Neural progenitor cell (in vitro differentiated cells): ENCODE data around the gene GLB1L2. TPM values are rescaled to one million over a fixed set of nuclear protein-coding genes. Genes with fewer than 3 reads are reported as not detected.

Source experiments
- DNase-seq: peaks from one replicate; pipeline ENCODE4 v3.0.0-alpha.2; 2016; ENCODE audit warnings: low spot score
- H2AFZ ChIP-seq: fragments of 200-600 bp; sonication (generic); replicated peaks from 2 replicates; pipeline ENCODE4 v1.6.1; 2016; ENCODE audit warnings: antibody characterized with exemption
- H3F3A ChIP-seq: fragments of 200-600 bp; sonication (generic); 2 replicates; pipeline ENCODE4 v1.6.1; 2016; ENCODE audit warnings: antibody characterized with exemption, low read depth
- H3K27ac ChIP-seq: fragments of 200-600 bp; sonication (generic); 2 replicates; pipeline ENCODE4 v1.5.1; 2016; ENCODE audit warnings: mild to moderate bottlenecking
- H3K27me3 ChIP-seq: fragments of 200-600 bp; sonication (generic); 2 replicates; pipeline ENCODE4 v1.6.1; 2016; ENCODE audit warnings: mild to moderate bottlenecking, moderate library complexity
- H3K36me3 ChIP-seq: fragments of 200-600 bp; sonication (generic); 2 replicates; pipeline ENCODE4 v1.5.1; 2016
- H3K4me1 ChIP-seq: fragments of 200-600 bp; sonication (generic); 2 replicates; pipeline ENCODE4 v1.6.1; 2016; ENCODE audit warnings: mixed run types
- H3K4me2 ChIP-seq: fragments of 200-600 bp; sonication (generic); 2 replicates; pipeline ENCODE4 v1.6.1; 2016
- H3K4me3 ChIP-seq: fragments of 200-600 bp; sonication (generic); 2 replicates; pipeline ENCODE4 v1.5.1; 2016
- H3K79me2 ChIP-seq: fragments of 200-600 bp; sonication (generic); 2 replicates; pipeline ENCODE4 v1.6.1; 2016; ENCODE audit warnings: low read depth
- H3K9ac ChIP-seq: fragments of 200-600 bp; sonication (generic); 2 replicates; pipeline ENCODE4 v1.6.1; 2016
- H3K9me3 ChIP-seq: fragments of 200-600 bp; sonication (generic); 2 replicates; pipeline ENCODE4 v1.5.1; 2016; ENCODE audit warnings: low read depth
- H4K20me1 ChIP-seq: fragments of 200-600 bp; sonication (generic); 2 replicates; pipeline ENCODE4 v1.6.1; 2016; ENCODE audit warnings: low read depth
- H3K27ac Mint-ChIP-seq: 3 replicates; pipeline ENCODE4 v1.8.0; 2021; ENCODE audit warnings: mixed read lengths
- H3K27me3 Mint-ChIP-seq: 2 replicates; pipeline ENCODE4 v1.8.0; 2022; ENCODE audit warnings: low read depth, mild to moderate bottlenecking, inconsistent platforms, moderate library complexity, mixed read lengths; ENCODE audit not compliant: insufficient read depth
- H3K36me3 Mint-ChIP-seq: 3 replicates; pipeline ENCODE4 v1.8.0; 2021; ENCODE audit warnings: mixed read lengths
- H3K4me1 Mint-ChIP-seq: 3 replicates; pipeline ENCODE4 v1.8.0; 2021; ENCODE audit warnings: mixed read lengths
- H3K4me3 Mint-ChIP-seq: 3 replicates; pipeline ENCODE4 v1.8.0; 2021; ENCODE audit warnings: mild to moderate bottlenecking, moderate library complexity, mixed read lengths
- H3K9me3 Mint-ChIP-seq: 3 replicates; pipeline ENCODE4 v1.8.0; 2020; ENCODE audit warnings: mixed read lengths
- EZH2 ChIP-seq: fragments of 200-600 bp; sonication (generic); IDR thresholded peaks from 2 replicates; pipeline ENCODE4 v1.6.1; 2017; ENCODE audit warnings: antibody characterized with exemption, mild to moderate bottlenecking, moderate library complexity
- EZH2phosphoT487 ChIP-seq: fragments of 200-600 bp; sonication (generic); IDR thresholded peaks from 2 replicates; pipeline ENCODE4 v1.6.1; 2017; ENCODE audit warnings: antibody characterized with exemption
- total RNA-seq: library from RNA; depleted of rRNA; stranded (reverse); fragments of >200 nt; gene quantifications from 2 replicates; pipeline ENCODE4 v1.2.3, GENCODE V29; 2015; ENCODE audit warnings: low replicate concordance
- TF ChIP-seq, protein P1 (sequence below): fragments of 200-600 bp; sonication (generic); IDR thresholded peaks from 2 replicates; pipeline ENCODE4 v1.5.1; 2017; ENCODE audit warnings: antibody characterized with exemption, mild to moderate bottlenecking

The GLB1L2 gene
- total RNA-seq, 1 donor from 2014 or later: 2.0 TPM

DNA sequence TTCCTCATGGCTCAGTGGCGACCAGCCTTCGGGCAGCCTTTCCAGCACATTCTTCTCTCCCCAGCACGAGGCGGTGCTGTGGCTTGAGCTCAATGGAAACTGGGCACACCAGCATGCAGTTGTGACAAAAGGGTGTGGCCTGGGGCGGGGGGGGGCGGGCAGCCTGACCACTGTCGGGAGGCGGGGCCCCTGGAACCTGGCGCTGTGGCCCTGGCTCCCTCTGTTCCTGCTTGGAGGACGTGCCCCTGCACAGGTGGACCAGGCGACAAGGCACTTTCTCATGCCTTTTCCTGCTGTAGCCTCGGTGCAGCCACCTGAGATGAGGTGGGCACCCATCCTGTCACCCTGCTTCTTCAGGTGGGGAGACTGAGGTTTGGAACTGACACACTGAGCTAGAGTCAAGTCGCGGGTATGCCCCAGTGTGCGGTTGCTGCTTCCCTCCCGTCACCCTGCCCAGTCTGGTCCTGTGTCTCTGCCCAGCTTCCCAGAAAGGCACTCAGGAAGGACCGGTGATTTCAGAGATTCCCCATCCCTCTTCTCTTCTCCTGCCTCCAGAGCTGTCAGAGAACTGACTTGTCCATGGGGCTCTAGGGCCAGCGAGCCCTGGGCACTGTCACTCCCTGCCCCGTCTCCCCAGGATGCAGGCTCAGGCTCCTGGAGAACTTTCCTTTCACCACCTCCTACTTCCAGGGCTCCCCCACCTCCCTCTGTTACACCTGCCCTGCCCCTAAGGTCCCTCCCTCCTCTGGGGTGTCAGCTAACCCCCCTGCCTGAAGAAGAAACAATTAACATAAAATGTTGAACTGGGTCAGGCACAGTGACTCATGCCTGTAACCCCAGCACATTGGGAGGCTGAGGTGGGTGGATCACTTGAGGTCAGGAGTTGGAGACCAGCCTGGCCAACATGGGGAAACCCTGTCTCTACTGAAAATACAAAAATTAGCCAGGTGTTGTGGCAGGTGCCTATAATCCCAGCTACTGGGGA is 70.3 kb downstream of the GLB1L2 start:
- no peak overlapping the region for H3K27ac Mint-ChIP-seq
- Histone ChIP-seq H3K4me3 (no peak overlapping the region), H3K79me2 (peaks cover 55% of the 10 kb centered on the region), H3K27ac (no peak overlapping the region), H4K20me1 (peaks cover 51% of the 10 kb centered on the region), H2AFZ (no peak overlapping the region), H3K27me3 (no peaks in the 10 kb centered on the region), H3K4me1 (no peaks in the 10 kb centered on the region), H3K9ac (no peak overlapping the region), H3K9me3 (no peaks in the 10 kb centered on the region), H3K4me2 (no peak overlapping the region), H3F3A (no peaks in the 10 kb centered on the region), H3K36me3 (peaks cover 3% of the 10 kb centered on the region)
- peaks cover 2% of the 10 kb centered on the region for H3K27me3 Mint-ChIP-seq
- DNase-seq: no peak
- H3K4me3 Mint-ChIP-seq: no peak overlapping the region
- TF ChIP-seq EZH2phosphoT487: no peak
- TF ChIP-seq EZH2: no peak
- TF ChIP-seq, protein P1, sequence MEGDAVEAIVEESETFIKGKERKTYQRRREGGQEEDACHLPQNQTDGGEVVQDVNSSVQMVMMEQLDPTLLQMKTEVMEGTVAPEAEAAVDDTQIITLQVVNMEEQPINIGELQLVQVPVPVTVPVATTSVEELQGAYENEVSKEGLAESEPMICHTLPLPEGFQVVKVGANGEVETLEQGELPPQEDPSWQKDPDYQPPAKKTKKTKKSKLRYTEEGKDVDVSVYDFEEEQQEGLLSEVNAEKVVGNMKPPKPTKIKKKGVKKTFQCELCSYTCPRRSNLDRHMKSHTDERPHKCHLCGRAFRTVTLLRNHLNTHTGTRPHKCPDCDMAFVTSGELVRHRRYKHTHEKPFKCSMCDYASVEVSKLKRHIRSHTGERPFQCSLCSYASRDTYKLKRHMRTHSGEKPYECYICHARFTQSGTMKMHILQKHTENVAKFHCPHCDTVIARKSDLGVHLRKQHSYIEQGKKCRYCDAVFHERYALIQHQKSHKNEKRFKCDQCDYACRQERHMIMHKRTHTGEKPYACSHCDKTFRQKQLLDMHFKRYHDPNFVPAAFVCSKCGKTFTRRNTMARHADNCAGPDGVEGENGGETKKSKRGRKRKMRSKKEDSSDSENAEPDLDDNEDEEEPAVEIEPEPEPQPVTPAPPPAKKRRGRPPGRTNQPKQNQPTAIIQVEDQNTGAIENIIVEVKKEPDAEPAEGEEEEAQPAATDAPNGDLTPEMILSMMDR: no peak
- H3K9me3 Mint-ChIP-seq: no peaks in the 10 kb centered on the region
- H3K36me3 Mint-ChIP-seq: peaks cover 15% of the 10 kb centered on the region
- H3K4me1 Mint-ChIP-seq: peaks cover 7% of the 10 kb centered on the region

DNA sequence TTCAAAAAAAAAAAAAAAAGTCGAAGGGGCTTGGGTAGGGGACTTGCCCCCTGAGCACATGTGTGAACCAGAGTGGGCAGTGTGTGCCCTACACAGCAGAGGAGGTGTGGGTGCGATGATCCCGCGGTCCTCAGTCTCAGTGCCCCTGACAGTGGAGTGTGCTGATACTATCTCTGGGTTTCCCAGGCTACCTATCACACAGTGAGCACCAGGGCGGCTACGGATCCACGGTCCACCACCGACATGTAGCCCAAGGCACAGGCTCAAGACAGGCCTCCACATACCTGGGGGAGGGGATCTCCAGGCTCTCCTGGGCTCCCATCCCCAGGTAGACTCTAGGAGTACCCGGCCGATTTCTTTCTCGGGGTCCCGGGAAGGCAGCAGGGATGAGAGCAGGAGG is 71.1 kb downstream of the GLB1L2 start:
- no peak for DNase-seq
- Histone ChIP-seq H3K27ac (no peak overlapping the region), H2AFZ (no peak overlapping the region), H3K4me1 (no peaks in the 10 kb centered on the region), H3K9ac (no peak overlapping the region), H3F3A (no peaks in the 10 kb centered on the region), H3K36me3 (peaks cover 3% of the 10 kb centered on the region), H3K4me3 (no peak overlapping the region), H3K27me3 (no peaks in the 10 kb centered on the region), H3K9me3 (no peaks in the 10 kb centered on the region), H4K20me1 (peaks cover 53% of the 10 kb centered on the region), H3K79me2 (peaks cover 59% of the 10 kb centered on the region), H3K4me2 (no peak overlapping the region)
- Mint-ChIP-seq H3K4me3 (no peak overlapping the region), H3K27ac (no peak overlapping the region), H3K9me3 (no peaks in the 10 kb centered on the region), H3K4me1 (peaks cover 13% of the 10 kb centered on the region), H3K36me3 (peaks cover 16% of the 10 kb centered on the region), H3K27me3 (peaks cover 6% of the 10 kb centered on the region)
- TF ChIP-seq, protein P1: no peak
- TF ChIP-seq EZH2phosphoT487 (no peak), EZH2 (no peak)

DNA sequence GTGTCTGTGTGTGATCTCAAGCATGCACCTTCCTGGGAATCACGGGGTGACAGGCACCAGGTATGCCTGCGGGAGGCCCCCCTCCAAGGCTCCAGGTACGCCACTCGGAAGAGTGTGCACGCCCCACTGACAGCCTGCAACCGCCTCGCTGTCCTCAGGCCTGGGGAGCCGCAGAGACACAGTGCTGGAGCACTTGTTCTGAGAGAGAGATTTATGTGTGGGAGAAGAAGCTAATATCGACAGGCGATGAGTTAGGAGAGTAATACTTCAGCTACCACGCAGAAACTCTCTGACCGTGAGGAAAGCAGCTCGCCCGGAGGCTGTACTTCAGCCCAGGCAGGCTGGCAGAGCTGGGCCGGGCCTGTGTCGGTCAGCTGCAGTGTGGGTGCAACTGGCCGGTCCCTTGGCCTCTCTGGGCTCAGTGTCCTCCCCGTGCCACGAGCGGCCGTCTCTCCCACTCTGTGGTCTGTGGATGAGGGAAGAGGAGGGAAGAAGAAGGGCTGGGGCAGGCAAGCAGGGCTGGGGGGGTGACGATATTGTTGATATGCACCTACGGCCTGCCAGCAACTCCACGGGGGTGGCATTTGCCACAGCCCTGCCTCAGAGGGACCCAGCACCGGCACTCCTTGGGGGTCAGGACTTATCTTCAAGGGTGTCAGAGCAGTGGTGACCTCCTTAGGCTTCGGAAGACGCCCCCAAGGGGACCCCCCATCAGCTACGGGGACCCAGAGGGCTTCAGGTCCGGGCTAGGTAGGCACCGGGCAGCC is 73.0 kb downstream of the GLB1L2 start:
- TF ChIP-seq EZH2phosphoT487 (no peak), EZH2 (no peak)
- TF ChIP-seq, protein P1: no peak
- H3K36me3 ChIP-seq: peaks cover 3% of the 10 kb centered on the region
- no peak overlapping the region for H3K4me3 Mint-ChIP-seq
- no peak overlapping the region for H3K27ac ChIP-seq
- H3K27ac Mint-ChIP-seq: no peak overlapping the region
- H2AFZ ChIP-seq: no peak overlapping the region
- no peaks in the 10 kb centered on the region for H3F3A ChIP-seq
- H3K4me1 Mint-ChIP-seq: peaks cover 18% of the 10 kb centered on the region
- DNase-seq: no peak
- peaks cover 56% of the 10 kb centered on the region for H3K79me2 ChIP-seq
- H3K4me1 ChIP-seq: peaks cover 5% of the 10 kb centered on the region
- H3K27me3 ChIP-seq: no peaks in the 10 kb centered on the region
- peaks cover 16% of the 10 kb centered on the region for H3K36me3 Mint-ChIP-seq
- peaks cover 7% of the 10 kb centered on the region for H3K27me3 Mint-ChIP-seq
- no peaks in the 10 kb centered on the region for H3K9me3 Mint-ChIP-seq
- H3K4me3 ChIP-seq: no peak overlapping the region
- no peaks in the 10 kb centered on the region for H3K9me3 ChIP-seq
- no peak overlapping the region for H3K4me2 ChIP-seq
- H3K9ac ChIP-seq: no peak overlapping the region
- peaks cover 45% of the 10 kb centered on the region for H4K20me1 ChIP-seq
